Activated CD8-positive, alpha-beta T cell treated with anti-CD3 and anti-CD28 coated beads, Interleukin-2, amount 10 ng/mL, durations not matched to agents 7 days and 5 days (primary cell): Measurements from ENCODE around the gene SLC6A6. TPM values are rescaled to one million over a fixed set of nuclear protein-coding genes. Genes with fewer than 3 reads are reported as not detected.

Experiments
- ATAC-seq: fragments of 150-1000 bp; cut with Tn5 transposase; one replicate; pipeline ENCODE4 v1.10.0; 2021; ENCODE audit warnings: moderate library complexity
- CTCF ChIA-PET: fragments of 350-600 bp; sonication (Branson Sonifier 250); formaldehyde crosslinking; loops from one replicate; lab custom pipeline; 2021; ENCODE audit warnings: antibody characterized with exemption; lab: Charles Lee
- POLR2A ChIA-PET: fragments of 350-600 bp; sonication (Branson Sonifier 250); formaldehyde crosslinking; loops from one replicate; lab custom pipeline; 2021; ENCODE audit warnings: antibody characterized with exemption; lab: Charles Lee
- DNase-seq: peaks from one replicate; pipeline ENCODE4 v3.0.0-alpha.2; 2020
- H3K27ac Mint-ChIP-seq: one replicate; pipeline ENCODE4 v1.8.0; 2021; ENCODE audit warnings: mild to moderate bottlenecking, mixed read lengths
- H3K27me3 Mint-ChIP-seq: one replicate; pipeline ENCODE4 v1.8.0; 2021; ENCODE audit warnings: low read depth, mixed read lengths
- H3K36me3 Mint-ChIP-seq: one replicate; pipeline ENCODE4 v1.8.0; 2021; ENCODE audit warnings: low read depth, mixed read lengths
- H3K4me1 Mint-ChIP-seq: one replicate; pipeline ENCODE4 v1.8.0; 2021; ENCODE audit warnings: low read depth, mixed read lengths
- H3K4me3 Mint-ChIP-seq: one replicate; pipeline ENCODE4 v1.8.0; 2021; ENCODE audit warnings: mild to moderate bottlenecking, mixed read lengths
- H3K9me3 Mint-ChIP-seq: one replicate; pipeline ENCODE4 v1.8.0; 2022; ENCODE audit warnings: mixed read lengths; ENCODE audit not compliant: insufficient read depth
- total RNA-seq, 2 experiments: library from RNA; stranded (reverse); gene quantifications; one replicate each; pipeline ENCODE4 v1.2.3, GENCODE V29; 2021

Gene SLC6A6
- total RNA-seq, 2 experiments from 2014 or later: 36.8 to 37.9 TPM

DNA sequence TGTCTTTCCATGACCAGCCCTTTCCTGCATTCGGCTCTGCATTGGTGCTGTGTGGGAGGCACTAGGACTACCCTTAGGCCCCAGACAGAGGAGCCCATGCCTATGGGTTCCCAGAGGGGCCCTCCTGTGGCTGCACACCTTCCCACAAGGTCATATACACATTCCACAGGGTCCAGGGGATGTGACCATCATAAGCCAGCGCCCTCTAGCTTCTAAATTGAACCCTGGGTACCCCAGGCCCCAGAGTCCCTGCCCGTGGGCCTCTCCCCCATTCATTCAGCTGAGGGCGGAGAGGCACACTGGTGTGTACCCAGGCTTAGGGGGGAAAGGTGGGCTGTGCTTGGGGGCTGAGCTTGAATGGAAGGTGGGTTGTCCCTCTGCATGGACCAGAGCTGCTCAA lies 10.2 kb upstream of the SLC6A6 start:
- ChIA-PET CTCF (no interaction called here), POLR2A (interaction anchor here (3.1 kb wide), 1 partner anchor 10 kb away, joined by 9 read pairs; the partner anchor contains the start of gene SLC6A6)
- ATAC-seq: no peak
- H3K27me3 Mint-ChIP-seq: peaks cover 23% of the 10 kb centered on the region
- no peak for DNase-seq
- peaks cover 10% of the 10 kb centered on the region for H3K4me1 Mint-ChIP-seq
- H3K4me3 Mint-ChIP-seq: no peak overlapping the region
- no peaks in the 10 kb centered on the region for H3K36me3 Mint-ChIP-seq
- no peak overlapping the region for H3K27ac Mint-ChIP-seq
- no peaks in the 10 kb centered on the region for H3K9me3 Mint-ChIP-seq

DNA sequence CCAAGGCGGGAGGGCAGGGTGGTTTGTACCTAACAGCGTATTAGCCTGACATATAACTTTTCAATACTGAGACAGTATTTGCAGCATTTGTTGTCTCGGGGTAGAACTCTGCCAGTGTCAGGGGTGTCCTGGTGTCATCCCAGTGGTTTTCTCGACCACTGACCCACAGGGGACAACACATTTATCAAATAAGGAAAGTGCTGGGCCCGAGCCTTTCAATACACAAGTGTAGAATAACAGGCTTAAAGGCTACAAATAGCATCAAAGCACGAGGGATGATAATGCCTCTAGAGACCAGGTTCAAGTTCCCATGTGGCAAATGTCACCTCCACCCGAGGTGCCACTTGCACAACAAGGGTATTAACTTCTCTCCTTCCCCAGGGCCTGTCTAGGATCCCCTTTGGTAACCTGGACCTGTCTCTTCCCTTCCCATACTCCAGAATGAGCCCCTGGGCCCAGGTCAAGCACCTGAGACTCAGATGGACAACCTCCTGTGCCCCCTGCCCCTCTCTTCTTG lies 9.5 kb upstream of the SLC6A6 start:
- ChIA-PET POLR2A (interaction anchor here (3.1 kb wide), 1 partner anchor 9 kb away, joined by 9 read pairs; the partner anchor contains the start of gene SLC6A6), CTCF (no interaction called here)
- Mint-ChIP-seq H3K27me3 (peaks cover 21% of the 10 kb centered on the region), H3K9me3 (no peaks in the 10 kb centered on the region), H3K4me1 (peaks cover 17% of the 10 kb centered on the region), H3K36me3 (no peaks in the 10 kb centered on the region), H3K4me3 (no peak overlapping the region), H3K27ac (peak overlapping the region; percentile 34)
- no peak for DNase-seq
- ATAC-seq: no peak

DNA sequence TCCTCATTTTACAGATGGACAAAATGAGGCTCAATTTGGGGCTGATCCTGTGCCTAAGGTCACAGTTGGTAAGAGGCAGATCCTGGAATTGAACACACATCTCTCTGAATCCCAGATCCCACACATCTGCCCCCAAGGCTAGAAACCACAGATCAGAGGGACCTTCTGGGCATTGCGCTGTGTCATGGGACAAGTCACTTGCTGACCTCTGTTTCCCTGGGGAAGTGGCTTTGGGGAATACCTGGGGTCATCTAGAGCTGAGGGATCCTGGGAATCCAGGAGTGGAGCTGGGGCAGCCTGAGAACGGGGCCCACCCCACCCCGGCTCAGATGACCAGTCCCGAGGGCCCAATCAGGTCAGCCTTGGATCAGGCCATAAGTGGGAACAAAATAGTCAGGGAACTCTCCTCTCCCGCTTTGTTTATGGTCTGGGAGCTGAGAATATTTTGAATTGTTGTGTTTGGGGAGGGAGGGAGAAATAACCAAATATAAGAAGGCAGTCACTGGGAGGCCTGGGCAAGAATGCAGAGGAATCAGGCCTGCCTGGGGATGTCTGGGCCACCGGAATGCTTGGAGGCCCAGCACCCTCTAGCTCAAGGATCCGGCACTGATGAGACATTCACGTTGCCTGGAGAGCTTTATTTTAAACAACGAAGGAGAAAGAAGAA lies 8.8 kb upstream of the SLC6A6 start:
- Mint-ChIP-seq H3K27me3 (peaks cover 18% of the 10 kb centered on the region), H3K4me1 (peaks cover 23% of the 10 kb centered on the region), H3K27ac (no peak overlapping the region), H3K4me3 (no peak overlapping the region), H3K9me3 (no peaks in the 10 kb centered on the region), H3K36me3 (no peaks in the 10 kb centered on the region)
- ChIA-PET POLR2A (interaction anchor here (3.1 kb wide), 1 partner anchor 9 kb away, joined by 9 read pairs; the partner anchor contains the start of gene SLC6A6), CTCF (no interaction called here)
- DNase-seq: no peak
- no peak for ATAC-seq

DNA sequence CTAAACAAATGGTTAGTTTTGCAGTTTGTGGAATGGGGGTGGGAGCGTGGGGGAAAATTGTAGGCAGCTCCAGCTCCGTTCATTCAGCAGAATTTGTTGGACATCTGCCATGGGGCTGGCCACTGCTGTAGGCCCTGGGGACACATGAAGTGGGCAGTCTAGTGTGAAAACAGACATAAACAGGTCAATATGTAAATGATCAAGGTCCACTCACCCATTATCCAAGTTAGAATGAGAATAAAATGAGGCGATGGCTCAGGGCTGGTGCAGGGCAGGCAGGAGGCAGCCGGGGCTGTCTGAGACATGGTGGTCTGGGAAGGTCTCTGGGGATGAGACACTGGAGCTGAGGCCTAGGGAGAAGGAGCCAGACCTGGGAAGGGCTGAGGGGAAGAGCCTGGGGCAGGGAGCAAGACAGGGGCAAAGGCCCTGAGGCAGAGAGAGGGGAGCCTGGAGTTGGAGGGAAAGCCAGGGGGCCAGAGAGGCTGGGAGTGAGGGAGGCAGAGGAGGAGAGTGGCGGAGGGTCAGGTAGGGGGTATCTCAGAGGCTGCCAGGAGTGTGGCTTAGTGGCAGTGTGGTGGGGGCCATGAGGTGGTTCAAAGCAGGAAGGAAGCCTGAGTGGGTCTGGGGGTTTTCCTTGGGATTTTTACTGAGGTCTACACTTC lies 6.2 kb upstream of the SLC6A6 start:
- POLR2A ChIA-PET: no interaction called here
- Mint-ChIP-seq H3K4me3 (no peak overlapping the region), H3K27ac (peak overlapping the region; percentile 16), H3K36me3 (no peaks in the 10 kb centered on the region), H3K4me1 (peaks cover 30% of the 10 kb centered on the region), H3K27me3 (peaks cover 4% of the 10 kb centered on the region), H3K9me3 (no peaks in the 10 kb centered on the region)
- DNase-seq (no peak), ATAC-seq (no peak)
- CTCF ChIA-PET: no interaction called here

DNA sequence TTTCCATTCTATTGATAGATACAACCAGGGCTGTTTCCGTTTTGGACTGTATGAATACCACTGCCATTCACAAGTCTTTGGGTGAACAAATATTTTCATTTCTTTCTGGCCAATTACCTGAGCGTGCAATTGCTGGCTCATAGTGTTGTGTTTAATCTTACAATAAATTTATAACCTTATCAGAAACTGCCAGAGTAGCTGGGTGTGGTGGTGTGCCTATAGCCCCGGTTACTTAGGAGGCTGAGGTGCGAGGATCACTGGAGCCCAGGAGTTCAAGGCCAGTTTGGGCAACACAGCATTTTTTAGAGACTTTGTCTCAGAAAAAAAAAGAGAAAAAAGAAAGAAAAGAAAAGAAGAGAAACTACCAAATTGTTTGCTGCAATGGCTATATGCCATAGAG lies 5.4 kb upstream of the SLC6A6 start:
- no peak overlapping the region for H3K4me3 Mint-ChIP-seq
- no peak for DNase-seq
- no peaks in the 10 kb centered on the region for H3K27me3 Mint-ChIP-seq
- no peak for ATAC-seq
- POLR2A ChIA-PET: no interaction called here
- peak overlapping the region; percentile 58 for H3K27ac Mint-ChIP-seq
- no peaks in the 10 kb centered on the region for H3K9me3 Mint-ChIP-seq
- CTCF ChIA-PET: no interaction called here
- H3K36me3 Mint-ChIP-seq: no peaks in the 10 kb centered on the region
- H3K4me1 Mint-ChIP-seq: peaks cover 36% of the 10 kb centered on the region

DNA sequence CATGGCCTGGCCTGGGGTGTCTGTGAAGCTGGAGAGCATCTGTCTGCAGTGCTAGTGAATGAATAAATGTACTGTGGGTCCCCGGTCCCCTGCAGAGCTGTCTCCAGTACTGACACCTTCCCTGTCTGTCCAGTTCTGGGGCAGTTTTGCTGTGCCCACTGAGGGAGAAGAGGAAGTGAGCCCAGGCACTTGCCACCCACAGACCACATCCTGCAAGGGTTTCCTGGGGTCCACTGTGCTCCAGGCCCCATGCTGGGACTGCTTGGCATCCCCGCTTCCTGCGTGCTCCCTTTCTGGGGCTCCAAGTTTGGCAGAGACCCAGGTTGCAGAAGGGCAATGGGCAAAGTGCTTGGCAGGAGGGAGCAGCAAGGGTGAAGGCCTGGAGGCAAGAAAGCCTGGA lies 4.9 kb upstream of the SLC6A6 start:
- Mint-ChIP-seq H3K36me3 (no peaks in the 10 kb centered on the region), H3K4me1 (peaks cover 39% of the 10 kb centered on the region), H3K9me3 (no peaks in the 10 kb centered on the region), H3K27ac (peak overlapping the region; percentile 58), H3K4me3 (no peak overlapping the region), H3K27me3 (no peaks in the 10 kb centered on the region)
- CTCF ChIA-PET: interaction anchor here (2.2 to 2.4 kb wide), 2 partner anchors 27 to 70 kb away, joined by 7 read pairs; no protein-coding TSS in a partner anchor
- ATAC-seq (no peak), DNase-seq (peak; percentile 40)
- POLR2A ChIA-PET: interaction anchor here (0.9 kb wide), 1 partner anchor 35 kb away, joined by 3 read pairs; no protein-coding TSS in a partner anchor

DNA sequence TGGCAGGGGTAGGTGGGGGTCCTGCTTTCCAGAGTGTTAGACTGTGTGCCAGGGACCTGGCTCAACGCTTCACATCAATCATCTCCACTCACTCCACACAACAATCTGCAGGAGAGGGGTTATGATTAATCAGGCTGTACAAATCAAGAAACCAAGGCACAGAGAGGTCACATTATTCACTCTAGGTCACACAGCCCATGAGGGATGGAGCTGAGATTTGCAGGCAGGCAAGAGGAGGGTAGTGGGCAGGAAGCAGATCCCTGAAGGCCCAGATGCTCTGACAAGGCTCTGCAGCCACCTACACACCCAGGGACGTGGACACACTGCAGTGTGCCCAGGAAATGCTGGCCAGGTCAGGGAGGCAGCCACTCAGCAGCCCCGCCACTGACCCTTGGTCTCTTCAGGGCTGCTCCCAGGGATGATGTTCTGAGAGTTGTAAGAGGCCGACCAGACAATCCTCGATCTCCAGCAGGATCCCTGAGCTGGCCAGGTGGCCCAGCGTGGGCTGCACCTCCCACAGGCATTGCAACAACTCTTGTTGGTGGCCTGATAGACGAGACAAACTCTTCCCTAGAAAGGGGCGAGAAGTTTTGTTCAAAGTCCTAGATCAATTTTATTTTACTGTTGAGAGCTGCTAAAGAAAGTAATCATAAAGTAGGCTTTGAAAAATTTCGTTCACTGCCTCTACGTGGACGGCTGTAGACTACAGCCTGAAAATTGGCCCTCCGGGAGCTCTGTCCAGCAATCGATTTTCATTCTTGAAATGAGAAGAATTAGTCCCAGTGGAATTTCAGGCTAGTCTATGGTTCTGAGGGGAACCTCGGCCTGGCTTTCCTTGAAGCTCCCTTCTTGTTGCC lies 4.2 kb upstream of the SLC6A6 start:
- Mint-ChIP-seq H3K4me3 (no peak overlapping the region), H3K36me3 (peaks cover 2% of the 10 kb centered on the region), H3K4me1 (peaks cover 39% of the 10 kb centered on the region), H3K27me3 (no peaks in the 10 kb centered on the region), H3K27ac (peak overlapping the region; percentile 58), H3K9me3 (no peaks in the 10 kb centered on the region)
- DNase-seq (no peak), ATAC-seq (no peak)
- ChIA-PET CTCF (interaction anchor here (1.4 to 2.4 kb wide), 4 partner anchors 26 to 194 kb away, joined by 3 to 9 read pairs (median 7); no protein-coding TSS in a partner anchor), POLR2A (interaction anchor here (0.9 kb wide), 1 partner anchor 34 kb away, joined by 3 read pairs; no protein-coding TSS in a partner anchor)

DNA sequence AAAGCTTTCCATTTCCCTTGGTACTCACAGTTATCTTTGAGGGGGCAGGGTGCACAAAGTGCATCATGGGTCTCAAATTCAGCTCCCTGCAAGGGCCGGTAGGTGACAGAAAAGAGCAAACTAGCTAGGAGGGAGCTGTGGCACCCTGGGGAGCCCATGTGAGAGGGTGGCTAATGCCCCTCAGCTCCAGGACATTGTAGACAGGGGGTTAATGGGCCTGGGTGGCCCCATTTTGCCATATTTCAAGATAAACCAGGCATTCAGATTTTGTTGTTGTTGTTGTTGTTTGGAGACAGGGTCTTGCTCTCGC lies 3.7 kb upstream of the SLC6A6 start:
- Mint-ChIP-seq H3K27ac (peak overlapping the region; percentile 23), H3K4me3 (no peak overlapping the region), H3K9me3 (no peaks in the 10 kb centered on the region), H3K36me3 (peaks cover 4% of the 10 kb centered on the region), H3K4me1 (peaks cover 39% of the 10 kb centered on the region), H3K27me3 (no peaks in the 10 kb centered on the region)
- ATAC-seq: no peak
- ChIA-PET CTCF (interaction anchor here (0.8 to 2.4 kb wide), 6 partner anchors 26 to 502 kb away, joined by 3 to 9 read pairs (median 5); no protein-coding TSS in a partner anchor), POLR2A (no interaction called here)
- DNase-seq: no peak

DNA sequence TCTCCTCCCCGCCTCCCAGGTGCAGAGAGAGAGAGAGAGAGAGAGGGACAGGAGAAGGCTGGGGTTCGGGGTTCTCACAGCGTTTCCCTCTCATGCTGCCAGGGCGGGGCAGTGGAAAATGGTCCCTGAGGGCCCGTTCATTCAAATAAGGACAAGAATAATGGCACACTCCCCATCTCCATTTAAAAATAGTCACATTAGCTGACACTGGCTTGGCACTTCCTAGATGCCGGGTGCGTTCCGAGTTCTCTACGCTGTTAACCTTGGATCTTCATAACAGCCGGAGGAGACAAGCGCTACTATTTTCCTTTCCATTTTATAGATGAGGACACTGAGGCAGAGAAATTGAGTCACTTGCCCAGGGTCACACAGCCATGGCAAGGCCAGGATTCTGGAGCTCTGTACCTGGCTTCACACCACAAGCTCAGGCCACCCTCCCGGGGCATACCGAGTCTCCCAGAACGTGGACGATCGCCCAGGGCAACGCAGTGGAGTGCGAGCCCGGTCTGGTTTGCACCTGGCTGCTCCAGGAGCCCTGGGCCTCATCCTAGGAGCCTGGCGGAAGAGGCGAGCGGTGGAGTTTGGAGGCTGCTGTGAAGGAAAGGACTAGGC lies 608 bp upstream of the SLC6A6 start:
- DNase-seq: no peak
- peaks cover 9% of the 10 kb centered on the region for H3K36me3 Mint-ChIP-seq
- ChIA-PET CTCF (interaction anchor here (0.8 to 2.4 kb wide), 6 partner anchors 15 to 505 kb away, joined by 3 to 18 read pairs (median 6); no protein-coding TSS in a partner anchor), POLR2A (interaction anchor here (1.1 to 4.4 kb wide), 12 partner anchors 9 to 250 kb away, joined by 3 to 45 read pairs (median 6); partner anchors contain the start of genes CCDC174, LSM3 and XPC)
- no peak for ATAC-seq
- H3K27ac Mint-ChIP-seq: peak overlapping the region; percentile 98
- H3K4me1 Mint-ChIP-seq: peaks cover 63% of the 10 kb centered on the region
- H3K4me3 Mint-ChIP-seq: peak overlapping the region; percentile 92
- no peaks in the 10 kb centered on the region for H3K9me3 Mint-ChIP-seq
- no peaks in the 10 kb centered on the region for H3K27me3 Mint-ChIP-seq

DNA sequence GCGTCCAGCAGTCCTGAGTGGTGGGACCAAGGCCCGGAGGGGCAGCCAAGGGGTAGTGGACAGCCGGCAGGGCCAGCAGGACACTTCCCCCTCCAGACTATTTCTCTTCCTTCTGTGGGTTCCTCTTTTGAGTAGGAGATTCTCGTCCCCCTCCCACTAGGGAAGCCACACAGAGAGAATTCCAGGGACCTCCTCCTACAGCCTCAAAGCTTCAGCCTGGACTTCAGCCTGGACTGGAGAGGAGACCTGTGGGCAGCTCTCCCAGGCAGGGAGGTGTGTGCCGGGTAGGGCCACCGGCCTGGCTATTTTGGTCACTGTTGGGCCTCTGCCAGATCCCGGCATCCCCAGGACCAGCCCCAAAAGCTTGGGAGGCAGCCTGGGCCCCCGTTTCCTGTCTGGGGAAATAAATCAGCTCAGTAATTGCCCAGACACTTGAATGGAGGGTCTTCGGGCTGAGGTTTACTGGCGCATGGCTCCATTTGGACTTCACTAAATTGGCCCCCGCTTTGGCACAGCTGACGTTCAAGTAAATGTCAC lies 1.3 kb downstream of the SLC6A6 start:
- ATAC-seq: no peak
- CTCF ChIA-PET: interaction anchor here (0.7 to 1.6 kb wide), 3 partner anchors 20 to 64 kb away, joined by 3 to 4 read pairs (median 3); no protein-coding TSS in a partner anchor
- Mint-ChIP-seq H3K36me3 (peaks cover 11% of the 10 kb centered on the region), H3K27me3 (no peaks in the 10 kb centered on the region), H3K9me3 (no peaks in the 10 kb centered on the region), H3K4me1 (peaks cover 51% of the 10 kb centered on the region), H3K4me3 (peak overlapping the region; percentile 92), H3K27ac (peak overlapping the region; percentile 90)
- no peak for DNase-seq
- POLR2A ChIA-PET: interaction anchor here (1.0 to 4.4 kb wide), 2 partner anchors 18 to 28 kb away, joined by 5 to 45 read pairs; no protein-coding TSS in a partner anchor
